ENCODE measurements around the gene SLC13A3. TPM values are rescaled to one million over a fixed set of nuclear protein-coding genes. Genes with fewer than 3 reads are reported as not detected.

Gene SLC13A3
- total RNA-seq, 1 donor from 2014 or later = 0.90 TPM

DNA sequence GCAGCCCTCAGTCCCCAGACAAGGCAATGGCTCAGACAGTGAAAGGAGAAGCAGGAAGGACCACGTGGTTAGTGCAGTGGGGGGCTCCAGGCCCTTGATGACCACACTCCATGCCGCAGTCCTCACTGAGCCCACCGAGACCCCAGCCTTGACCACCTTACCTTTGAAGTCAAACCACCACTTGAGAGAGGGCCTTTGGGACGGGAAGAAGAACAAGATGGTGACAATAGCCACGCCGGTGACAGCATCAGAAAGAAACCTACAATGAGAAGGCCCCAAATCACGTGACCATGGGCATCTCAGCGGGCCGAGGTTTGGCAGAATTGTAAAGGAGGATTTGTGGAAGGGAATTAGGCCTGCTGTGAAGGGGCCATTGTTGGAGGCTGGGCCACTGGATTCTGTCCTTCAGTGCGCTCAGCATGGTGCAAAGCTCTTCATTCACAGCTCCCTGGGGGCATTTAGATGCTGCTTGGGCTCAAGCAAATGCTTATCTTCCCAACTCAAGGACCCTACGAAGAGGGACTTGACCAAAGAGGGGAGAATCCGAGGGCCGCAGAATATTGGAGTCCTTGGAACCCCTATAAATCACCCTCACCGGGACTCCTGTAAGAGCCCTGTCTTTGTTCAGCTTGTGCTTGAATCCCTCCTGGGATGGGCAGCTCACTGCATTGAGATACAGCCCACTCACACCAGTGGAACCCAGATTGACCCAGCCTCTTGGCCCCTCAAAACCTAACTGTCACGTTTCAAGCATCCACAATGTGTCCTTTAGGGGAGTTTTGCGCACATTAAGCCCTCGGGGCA is 67.6 kb downstream of the SLC13A3 start:
- H3K27ac Mint-ChIP-seq (ENCODE audit: unreplicated experiment) = no peak overlapping the region
- peaks cover 2% of the 10 kb centered on the region for H3K27me3 Mint-ChIP-seq (ENCODE audit: unreplicated experiment)

DNA sequence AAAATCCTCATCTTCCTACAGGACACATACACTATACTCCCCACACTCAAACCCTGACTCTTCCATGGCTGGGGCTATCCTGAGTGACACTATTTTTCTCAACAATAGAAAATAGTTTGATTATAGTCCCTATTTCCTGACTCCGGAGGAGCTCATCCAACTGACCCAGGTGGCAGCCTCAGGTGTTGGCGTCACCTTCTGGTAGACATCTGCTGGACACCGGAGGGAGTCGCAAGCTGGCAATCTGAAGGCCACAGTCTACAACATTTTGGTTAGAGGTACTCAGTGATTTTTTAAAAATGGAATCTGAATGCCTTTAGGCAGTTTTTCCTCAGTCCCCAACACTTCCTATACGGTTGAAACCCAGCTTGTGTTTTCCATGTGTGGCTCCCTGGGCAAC is 68.6 kb downstream of the SLC13A3 start:
- no peak overlapping the region for H3K4me3 Mint-ChIP-seq (ENCODE audit: unreplicated experiment)
- H3K27ac Mint-ChIP-seq (ENCODE audit: unreplicated experiment) = no peak overlapping the region
- DNase-seq (ENCODE audit: low spot score) = no peak

More for the DNA sequence above, 67.6 kb downstream of the SLC13A3 start:
- Mint-ChIP-seq H3K9me3 (ENCODE audit: unreplicated experiment) (no peaks in the 10 kb centered on the region), H3K4me1 (ENCODE audit: unreplicated experiment) (no peaks in the 10 kb centered on the region), H3K4me3 (ENCODE audit: unreplicated experiment) (no peak overlapping the region), H3K36me3 (ENCODE audit: low read depth, unreplicated experiment) (peaks cover 5% of the 10 kb centered on the region)
- DNase-seq (ENCODE audit: low spot score) = no peak
- TF ChIP-seq, protein P1, sequence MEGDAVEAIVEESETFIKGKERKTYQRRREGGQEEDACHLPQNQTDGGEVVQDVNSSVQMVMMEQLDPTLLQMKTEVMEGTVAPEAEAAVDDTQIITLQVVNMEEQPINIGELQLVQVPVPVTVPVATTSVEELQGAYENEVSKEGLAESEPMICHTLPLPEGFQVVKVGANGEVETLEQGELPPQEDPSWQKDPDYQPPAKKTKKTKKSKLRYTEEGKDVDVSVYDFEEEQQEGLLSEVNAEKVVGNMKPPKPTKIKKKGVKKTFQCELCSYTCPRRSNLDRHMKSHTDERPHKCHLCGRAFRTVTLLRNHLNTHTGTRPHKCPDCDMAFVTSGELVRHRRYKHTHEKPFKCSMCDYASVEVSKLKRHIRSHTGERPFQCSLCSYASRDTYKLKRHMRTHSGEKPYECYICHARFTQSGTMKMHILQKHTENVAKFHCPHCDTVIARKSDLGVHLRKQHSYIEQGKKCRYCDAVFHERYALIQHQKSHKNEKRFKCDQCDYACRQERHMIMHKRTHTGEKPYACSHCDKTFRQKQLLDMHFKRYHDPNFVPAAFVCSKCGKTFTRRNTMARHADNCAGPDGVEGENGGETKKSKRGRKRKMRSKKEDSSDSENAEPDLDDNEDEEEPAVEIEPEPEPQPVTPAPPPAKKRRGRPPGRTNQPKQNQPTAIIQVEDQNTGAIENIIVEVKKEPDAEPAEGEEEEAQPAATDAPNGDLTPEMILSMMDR (IDR thresholded peaks at IDR 0.05; ENCODE audit: unreplicated experiment) = no peak

DNA sequence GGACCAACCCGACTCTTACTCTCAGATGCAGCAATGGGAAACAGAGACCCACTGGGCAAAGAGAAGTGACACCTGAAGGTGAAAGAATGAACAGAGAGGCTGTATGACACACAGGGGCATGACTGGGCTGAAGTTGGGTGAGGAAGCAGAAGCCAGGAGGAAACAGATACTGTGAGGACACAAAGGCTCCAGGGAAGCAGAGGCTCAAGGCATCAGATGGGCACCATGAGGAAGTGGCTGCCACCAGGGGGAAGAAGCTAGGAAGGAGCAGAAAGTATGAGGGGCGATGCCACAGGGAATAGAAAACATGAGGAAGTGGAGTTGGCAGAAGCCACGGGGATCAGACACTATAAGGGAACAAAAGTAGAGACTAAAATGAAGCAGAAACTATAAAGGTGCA is 69.9 kb downstream of the SLC13A3 start:
- Mint-ChIP-seq H3K9me3 (ENCODE audit: unreplicated experiment) (no peaks in the 10 kb centered on the region), H3K4me3 (ENCODE audit: unreplicated experiment) (no peak overlapping the region), H3K27me3 (ENCODE audit: unreplicated experiment) (peaks cover 2% of the 10 kb centered on the region), H3K4me1 (ENCODE audit: unreplicated experiment) (no peaks in the 10 kb centered on the region), H3K27ac (ENCODE audit: unreplicated experiment) (no peak overlapping the region), H3K36me3 (ENCODE audit: low read depth, unreplicated experiment) (peaks cover 5% of the 10 kb centered on the region)
- DNase-seq (ENCODE audit: low spot score) = no peak
- TF ChIP-seq, protein P1 (IDR thresholded peaks at IDR 0.05; ENCODE audit: unreplicated experiment) = no peak

More for the DNA sequence above, 68.6 kb downstream of the SLC13A3 start:
- Mint-ChIP-seq H3K4me1 (ENCODE audit: unreplicated experiment) (no peaks in the 10 kb centered on the region), H3K27me3 (ENCODE audit: unreplicated experiment) (peaks cover 2% of the 10 kb centered on the region), H3K36me3 (ENCODE audit: low read depth, unreplicated experiment) (peaks cover 5% of the 10 kb centered on the region), H3K9me3 (ENCODE audit: unreplicated experiment) (no peaks in the 10 kb centered on the region)
- TF ChIP-seq, protein P1 (IDR thresholded peaks at IDR 0.05; ENCODE audit: unreplicated experiment) = no peak

DNA sequence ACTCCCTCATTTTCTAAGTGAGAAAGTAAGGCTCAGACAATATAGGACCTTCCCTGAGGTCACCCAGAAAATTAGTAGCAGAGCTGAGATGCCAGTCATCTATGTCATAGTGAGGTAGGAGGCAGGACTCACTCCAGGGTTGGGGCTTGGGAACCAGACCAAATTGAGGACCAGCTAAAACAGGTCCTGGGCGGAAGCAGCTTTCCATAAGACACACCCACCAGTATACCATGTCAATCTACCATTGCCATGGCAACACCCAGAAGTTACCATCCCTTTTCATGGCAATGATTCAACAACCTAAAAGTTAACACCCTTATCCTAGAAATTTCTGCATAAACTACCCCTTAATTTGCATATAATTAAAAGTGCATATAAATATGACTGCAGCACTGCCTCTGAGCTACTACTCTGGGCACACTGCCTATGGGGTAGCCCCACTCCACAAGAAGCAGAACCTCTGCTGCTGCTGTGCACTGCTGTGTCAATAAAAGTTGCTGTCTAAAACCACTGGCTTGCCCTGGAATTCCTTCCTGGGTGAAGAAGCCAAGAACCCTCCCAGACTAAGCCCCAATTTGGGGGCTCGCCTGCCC is 70.5 kb downstream of the SLC13A3 start:
- DNase-seq (ENCODE audit: low spot score) = no peak
- Mint-ChIP-seq H3K9me3 (ENCODE audit: unreplicated experiment) (no peaks in the 10 kb centered on the region), H3K27ac (ENCODE audit: unreplicated experiment) (no peak overlapping the region), H3K27me3 (ENCODE audit: unreplicated experiment) (peaks cover 2% of the 10 kb centered on the region), H3K36me3 (ENCODE audit: low read depth, unreplicated experiment) (peaks cover 5% of the 10 kb centered on the region), H3K4me1 (ENCODE audit: unreplicated experiment) (no peaks in the 10 kb centered on the region), H3K4me3 (ENCODE audit: unreplicated experiment) (no peak overlapping the region)
- TF ChIP-seq, protein P1 (IDR thresholded peaks at IDR 0.05; ENCODE audit: unreplicated experiment) = no peak

DNA sequence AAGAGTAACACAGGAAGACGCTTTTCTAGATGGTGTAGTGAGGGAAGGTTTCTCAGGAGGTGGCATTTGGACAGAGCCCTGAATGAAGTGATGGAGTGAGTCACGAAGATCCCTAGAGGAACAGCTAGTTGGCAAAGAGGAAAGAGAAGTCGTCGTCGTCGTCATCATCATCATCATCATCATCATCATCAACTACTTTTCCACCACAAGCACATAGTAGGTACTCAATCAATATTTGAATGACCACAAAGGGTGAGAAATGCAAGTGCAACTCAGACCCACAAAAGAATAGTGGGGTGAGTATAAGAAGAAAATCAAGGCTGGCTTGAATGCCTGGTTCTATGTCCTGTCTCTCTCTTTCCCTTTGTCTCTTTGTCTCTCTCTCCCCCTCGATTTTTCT is 72.5 kb downstream of the SLC13A3 start:
- Mint-ChIP-seq H3K9me3 (ENCODE audit: unreplicated experiment) (no peaks in the 10 kb centered on the region), H3K4me1 (ENCODE audit: unreplicated experiment) (no peaks in the 10 kb centered on the region), H3K27me3 (ENCODE audit: unreplicated experiment) (peaks cover 2% of the 10 kb centered on the region), H3K36me3 (ENCODE audit: low read depth, unreplicated experiment) (peaks cover 5% of the 10 kb centered on the region), H3K4me3 (ENCODE audit: unreplicated experiment) (no peak overlapping the region), H3K27ac (ENCODE audit: unreplicated experiment) (no peak overlapping the region)
- DNase-seq (ENCODE audit: low spot score) = no peak
- TF ChIP-seq, protein P1 (IDR thresholded peaks at IDR 0.05; ENCODE audit: unreplicated experiment) = no peak

Data from endothelial cell (in vitro differentiated cells).